ENCODE measurements around the gene ACKR3. TPM values are rescaled to one million over a fixed set of nuclear protein-coding genes. Genes with fewer than 3 reads are reported as not detected.

ACKR3 gene
- total and polyA plus RNA-seq, 4 donors: 6.8 to 30.2 (median 14.4) TPM

DNA sequence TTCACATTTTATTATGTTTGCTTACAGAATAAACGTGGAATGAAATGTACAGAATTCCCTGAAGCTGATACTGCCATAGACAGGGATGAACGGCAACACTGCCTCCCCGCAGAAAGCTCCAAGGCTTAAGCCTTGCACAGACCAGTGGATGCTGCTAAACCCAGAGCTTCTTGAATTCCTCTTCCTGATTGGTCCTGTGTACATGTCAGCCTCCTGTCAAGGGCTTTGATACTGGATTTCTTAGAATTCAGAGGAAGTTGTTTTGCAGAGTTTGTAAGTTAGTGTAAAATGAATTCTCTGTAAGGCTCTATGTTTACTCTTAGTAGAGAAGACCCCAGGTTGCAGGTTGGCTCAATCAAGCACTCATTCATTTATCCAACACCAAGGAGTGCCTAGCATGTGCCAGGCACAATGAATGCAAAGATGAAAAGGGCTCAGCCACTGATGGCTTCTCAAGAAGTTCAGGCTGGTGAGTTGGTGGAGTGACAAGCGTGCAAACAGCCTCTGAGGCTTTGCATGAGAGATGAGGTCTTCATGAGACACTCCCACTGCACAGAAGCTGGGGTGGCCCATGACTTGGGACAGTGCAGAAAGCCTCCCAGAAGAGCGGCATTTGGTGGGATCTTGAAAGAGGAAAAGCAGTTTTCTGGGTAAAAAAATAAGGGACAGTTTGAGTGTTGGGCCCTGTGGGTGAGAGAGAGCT lies 50.4 kb downstream of the ACKR3 start:
- WGBS, 2 donors: 84 to 90% methylated on average over 5 of the region's 5 CpGs
- peaks cover 0 to 5% (median 2%) of the 10 kb centered on the region in 3 donors for H3K27me3 ChIP-seq (ENCODE audit: control insufficient read depth in 3 of 3, insufficient read depth in 3 of 3, low read length in 2 of 3)
- H3K27ac ChIP-seq (ENCODE audit: low read depth in 1 of 2, low read length in 1 of 2): no peak overlapping the region
- DNase-seq: no peak
- no peaks in the 10 kb centered on the region for H3K9me3 ChIP-seq (ENCODE audit: control insufficient read depth in 4 of 4, insufficient read depth in 3 of 4, low read length in 3 of 4)
- H3K4me1 ChIP-seq (ENCODE audit: control insufficient read depth in 5 of 5, insufficient read depth in 5 of 5, low read length in 5 of 5): no peaks in the 10 kb centered on the region
- no peak overlapping the region for H3K9ac ChIP-seq (ENCODE audit: insufficient read depth in 1 of 2, low read length in 2 of 2)
- H3K4me3 ChIP-seq: no peak overlapping the region
- TF ChIP-seq, protein P1, sequence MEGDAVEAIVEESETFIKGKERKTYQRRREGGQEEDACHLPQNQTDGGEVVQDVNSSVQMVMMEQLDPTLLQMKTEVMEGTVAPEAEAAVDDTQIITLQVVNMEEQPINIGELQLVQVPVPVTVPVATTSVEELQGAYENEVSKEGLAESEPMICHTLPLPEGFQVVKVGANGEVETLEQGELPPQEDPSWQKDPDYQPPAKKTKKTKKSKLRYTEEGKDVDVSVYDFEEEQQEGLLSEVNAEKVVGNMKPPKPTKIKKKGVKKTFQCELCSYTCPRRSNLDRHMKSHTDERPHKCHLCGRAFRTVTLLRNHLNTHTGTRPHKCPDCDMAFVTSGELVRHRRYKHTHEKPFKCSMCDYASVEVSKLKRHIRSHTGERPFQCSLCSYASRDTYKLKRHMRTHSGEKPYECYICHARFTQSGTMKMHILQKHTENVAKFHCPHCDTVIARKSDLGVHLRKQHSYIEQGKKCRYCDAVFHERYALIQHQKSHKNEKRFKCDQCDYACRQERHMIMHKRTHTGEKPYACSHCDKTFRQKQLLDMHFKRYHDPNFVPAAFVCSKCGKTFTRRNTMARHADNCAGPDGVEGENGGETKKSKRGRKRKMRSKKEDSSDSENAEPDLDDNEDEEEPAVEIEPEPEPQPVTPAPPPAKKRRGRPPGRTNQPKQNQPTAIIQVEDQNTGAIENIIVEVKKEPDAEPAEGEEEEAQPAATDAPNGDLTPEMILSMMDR (IDR thresholded peaks at IDR 0.05; ENCODE audit: control extremely low read depth, extremely low read depth): no peak
- no peaks in the 10 kb centered on the region for H3K36me3 ChIP-seq (ENCODE audit: control insufficient read depth in 4 of 4, insufficient read depth in 4 of 4, low read length in 4 of 4)
- ATAC-seq (ENCODE audit: insufficient read depth, low FRiP score): no peak

DNA sequence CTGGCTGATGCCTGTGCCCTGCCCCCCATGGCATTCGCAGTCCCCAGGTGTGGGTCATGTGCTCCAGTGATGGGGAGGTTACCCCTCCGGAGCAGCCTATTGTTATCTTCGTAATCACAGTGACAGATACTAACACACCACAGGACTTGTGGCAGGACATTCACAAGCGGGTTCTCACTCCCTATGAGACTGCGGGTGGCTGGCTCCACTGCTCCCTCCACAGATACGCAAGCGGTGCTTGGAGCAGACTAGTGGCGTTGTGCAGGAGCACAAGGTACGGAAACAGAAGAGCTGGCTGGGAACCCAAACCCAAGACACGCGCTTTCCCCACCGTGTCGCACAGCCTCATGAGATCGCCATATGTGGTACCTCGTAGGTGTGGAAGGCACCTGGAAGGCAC lies 52.2 kb downstream of the ACKR3 start:
- TF ChIP-seq, protein P1 (IDR thresholded peaks at IDR 0.05; ENCODE audit: control extremely low read depth, extremely low read depth): no peak
- no peak overlapping the region for H3K27ac ChIP-seq (ENCODE audit: low read depth in 1 of 2, low read length in 1 of 2)
- no peaks in the 10 kb centered on the region for H3K4me1 ChIP-seq (ENCODE audit: control insufficient read depth in 5 of 5, insufficient read depth in 5 of 5, low read length in 5 of 5)
- H3K27me3 ChIP-seq (ENCODE audit: control insufficient read depth in 3 of 3, insufficient read depth in 3 of 3, low read length in 2 of 3): peaks cover 0 to 5% (median 2%) of the 10 kb centered on the region in 3 donors
- H3K36me3 ChIP-seq (ENCODE audit: control insufficient read depth in 4 of 4, insufficient read depth in 4 of 4, low read length in 4 of 4): no peaks in the 10 kb centered on the region
- 92% methylated on average over 15 of the region's 15 CpGs for WGBS, 2 donors
- no peak for ATAC-seq (ENCODE audit: insufficient read depth, low FRiP score)
- no peak overlapping the region for H3K4me3 ChIP-seq
- H3K9me3 ChIP-seq (ENCODE audit: control insufficient read depth in 4 of 4, insufficient read depth in 3 of 4, low read length in 3 of 4): no peaks in the 10 kb centered on the region
- no peak for DNase-seq
- no peak overlapping the region for H3K9ac ChIP-seq (ENCODE audit: insufficient read depth in 1 of 2, low read length in 2 of 2)

DNA sequence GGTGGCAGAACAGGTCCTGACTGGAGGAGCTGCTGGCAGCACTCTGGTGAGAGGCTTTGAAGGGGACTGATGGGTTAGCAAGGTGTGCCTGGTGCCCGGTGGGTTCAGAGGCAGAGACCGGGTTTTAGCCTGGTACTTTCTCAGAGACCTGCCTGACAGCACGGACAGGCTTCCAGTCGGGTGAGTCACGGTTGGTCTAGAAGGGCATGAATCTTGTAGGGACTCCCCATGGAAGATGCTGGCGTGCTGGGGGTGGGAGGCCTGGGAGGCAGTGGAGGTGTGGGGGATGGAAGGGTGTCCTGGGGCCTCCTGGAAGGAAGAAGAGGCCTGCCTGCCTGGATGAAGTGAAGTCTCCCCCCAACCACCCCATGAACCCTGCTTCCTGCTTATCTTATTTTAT lies 52.6 kb downstream of the ACKR3 start:
- H3K9ac ChIP-seq (ENCODE audit: insufficient read depth in 1 of 2, low read length in 2 of 2): no peak overlapping the region
- DNase-seq (no peak), ATAC-seq (ENCODE audit: insufficient read depth, low FRiP score) (no peak)
- H3K4me3 ChIP-seq: no peak overlapping the region
- H3K4me1 ChIP-seq (ENCODE audit: control insufficient read depth in 5 of 5, insufficient read depth in 5 of 5, low read length in 5 of 5): no peaks in the 10 kb centered on the region
- 92 to 96% methylated on average over 6 of the region's 6 CpGs for WGBS, 2 donors
- H3K9me3 ChIP-seq (ENCODE audit: control insufficient read depth in 4 of 4, insufficient read depth in 3 of 4, low read length in 3 of 4): no peaks in the 10 kb centered on the region
- no peak overlapping the region for H3K27ac ChIP-seq (ENCODE audit: low read depth in 1 of 2, low read length in 1 of 2)
- H3K36me3 ChIP-seq (ENCODE audit: control insufficient read depth in 4 of 4, insufficient read depth in 4 of 4, low read length in 4 of 4): no peaks in the 10 kb centered on the region
- TF ChIP-seq, protein P1 (IDR thresholded peaks at IDR 0.05; ENCODE audit: control extremely low read depth, extremely low read depth): no peak
- H3K27me3 ChIP-seq (ENCODE audit: control insufficient read depth in 3 of 3, insufficient read depth in 3 of 3, low read length in 2 of 3): peaks cover 0 to 4% (median 2%) of the 10 kb centered on the region in 3 donors

DNA sequence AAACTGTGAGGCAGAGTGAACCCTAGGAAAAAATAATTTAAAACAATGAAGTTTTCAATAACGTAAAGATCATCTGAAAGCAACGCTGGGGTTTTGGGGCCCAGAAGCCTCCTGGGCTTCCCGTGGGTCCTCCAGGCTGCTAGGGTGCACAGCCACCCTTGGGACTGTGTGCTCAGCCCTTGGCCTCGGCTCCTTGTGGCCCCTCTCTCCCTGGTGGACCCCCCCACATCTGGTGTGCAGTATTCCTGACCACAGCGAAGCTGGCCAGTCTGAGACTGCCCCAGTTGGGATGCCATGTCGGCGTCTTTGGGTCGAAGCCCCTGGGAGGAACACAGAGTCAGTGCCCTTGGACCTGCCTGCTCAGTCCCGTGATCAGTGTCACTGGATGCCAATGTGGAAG lies 53.0 kb downstream of the ACKR3 start:
- ATAC-seq (ENCODE audit: insufficient read depth, low FRiP score) (no peak), DNase-seq (no peak)
- WGBS, 2 donors: 88 to 89% methylated on average over 9 of the region's 9 CpGs
- Histone ChIP-seq H3K9ac (ENCODE audit: insufficient read depth in 1 of 2, low read length in 2 of 2) (no peak overlapping the region), H3K27ac (ENCODE audit: low read depth in 1 of 2, low read length in 1 of 2) (no peak overlapping the region), H3K36me3 (ENCODE audit: control insufficient read depth in 4 of 4, insufficient read depth in 4 of 4, low read length in 4 of 4) (no peaks in the 10 kb centered on the region), H3K9me3 (ENCODE audit: control insufficient read depth in 4 of 4, insufficient read depth in 3 of 4, low read length in 3 of 4) (no peaks in the 10 kb centered on the region), H3K4me3 (no peak overlapping the region), H3K4me1 (ENCODE audit: control insufficient read depth in 5 of 5, insufficient read depth in 5 of 5, low read length in 5 of 5) (no peaks in the 10 kb centered on the region), H3K27me3 (ENCODE audit: control insufficient read depth in 3 of 3, insufficient read depth in 3 of 3, low read length in 2 of 3) (peaks cover 0 to 4% (median 2%) of the 10 kb centered on the region in 3 donors)
- TF ChIP-seq, protein P1 (IDR thresholded peaks at IDR 0.05; ENCODE audit: control extremely low read depth, extremely low read depth): no peak

Measured in lung (tissue), 12 donors.